ENCODE results near the gene ASPSCR1.
A peak's percentile ranks its signal among the peaks of the same experiment; 100 is the strongest.

DNA sequence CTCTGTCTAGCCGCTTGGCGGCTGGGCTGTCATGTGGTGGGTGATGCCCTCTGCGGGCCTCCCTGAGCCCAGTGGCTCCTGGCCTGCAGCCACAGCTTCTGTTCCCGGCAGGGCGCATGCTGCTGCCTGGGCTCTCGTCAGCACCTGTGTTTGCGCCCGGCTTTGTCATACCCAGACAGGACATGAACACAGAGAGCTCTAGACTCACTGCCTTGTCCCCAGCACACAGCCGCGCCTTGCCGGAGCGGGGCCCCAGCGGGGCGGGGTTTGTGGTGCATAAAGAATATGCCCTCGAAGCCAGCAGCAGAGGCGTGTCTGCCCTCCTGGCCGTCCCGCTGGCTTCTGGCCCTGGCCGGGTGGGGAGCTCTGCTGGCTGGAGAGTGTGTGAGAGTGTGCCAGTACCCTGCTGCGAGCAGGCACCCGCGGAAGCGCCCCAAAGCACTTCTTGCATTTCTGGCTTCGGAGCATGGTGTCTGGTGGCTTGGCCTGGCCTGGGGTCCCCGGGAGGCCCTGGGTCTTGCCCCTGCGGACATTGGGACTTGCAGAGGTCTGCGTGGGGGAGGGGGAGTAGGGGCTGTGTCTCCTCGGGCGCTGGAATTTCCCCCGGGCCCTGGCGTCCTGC, 14.4 kb downstream of the ASPSCR1 start:
- TF ChIP-seq MED13 (CRISPR knock-in tag; IDR thresholded peaks at IDR 0.05): no peak; the same call in 1 of the 2 replicates
- TF ChIP-seq BHLHE40 (IDR thresholded peaks at IDR 0.05; ENCODE audit: low read length): peak; percentile 57; the same call in 1 of the 2 replicates
